LNCAP (cell line): ENCODE results near the gene CHD2.

Source experiments
- TF ChIP-seq, protein P1 (sequence below): fragments of 450-650 bp; IDR thresholded peaks from 2 replicates; pipeline ENCODE4 v1.5.1; 2017; ENCODE audit warnings: mild to moderate bottlenecking

CHD2 gene

DNA sequence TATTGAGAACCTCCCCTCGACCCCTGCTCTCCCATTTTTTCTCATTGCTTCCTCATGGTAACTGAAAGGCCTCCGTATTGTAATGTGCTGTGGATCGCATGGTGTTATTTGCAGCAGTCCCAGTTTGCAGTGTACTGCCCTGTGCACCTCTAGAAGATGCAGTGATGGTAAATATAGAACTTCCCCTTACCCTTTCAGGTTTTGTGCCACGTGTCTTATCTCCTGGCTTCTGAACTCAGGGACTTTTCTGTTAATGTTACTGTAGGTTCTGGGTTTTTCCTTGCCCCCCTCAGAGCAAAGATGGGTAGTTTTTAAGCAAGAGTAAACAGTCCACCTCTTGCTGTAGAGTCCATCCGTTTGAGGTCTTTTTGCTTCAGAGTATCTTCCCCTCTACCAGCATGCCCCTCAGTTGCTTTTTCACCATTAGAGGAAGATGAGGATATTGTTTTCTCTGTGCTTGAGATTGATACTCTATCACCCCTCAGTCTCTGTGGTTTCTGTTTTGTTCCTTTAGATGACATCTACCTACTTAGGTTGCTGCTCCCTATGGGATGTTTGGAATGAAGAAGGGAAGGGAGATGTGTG, 22.4 kb downstream of the CHD2 start:
- TF ChIP-seq, protein P1, sequence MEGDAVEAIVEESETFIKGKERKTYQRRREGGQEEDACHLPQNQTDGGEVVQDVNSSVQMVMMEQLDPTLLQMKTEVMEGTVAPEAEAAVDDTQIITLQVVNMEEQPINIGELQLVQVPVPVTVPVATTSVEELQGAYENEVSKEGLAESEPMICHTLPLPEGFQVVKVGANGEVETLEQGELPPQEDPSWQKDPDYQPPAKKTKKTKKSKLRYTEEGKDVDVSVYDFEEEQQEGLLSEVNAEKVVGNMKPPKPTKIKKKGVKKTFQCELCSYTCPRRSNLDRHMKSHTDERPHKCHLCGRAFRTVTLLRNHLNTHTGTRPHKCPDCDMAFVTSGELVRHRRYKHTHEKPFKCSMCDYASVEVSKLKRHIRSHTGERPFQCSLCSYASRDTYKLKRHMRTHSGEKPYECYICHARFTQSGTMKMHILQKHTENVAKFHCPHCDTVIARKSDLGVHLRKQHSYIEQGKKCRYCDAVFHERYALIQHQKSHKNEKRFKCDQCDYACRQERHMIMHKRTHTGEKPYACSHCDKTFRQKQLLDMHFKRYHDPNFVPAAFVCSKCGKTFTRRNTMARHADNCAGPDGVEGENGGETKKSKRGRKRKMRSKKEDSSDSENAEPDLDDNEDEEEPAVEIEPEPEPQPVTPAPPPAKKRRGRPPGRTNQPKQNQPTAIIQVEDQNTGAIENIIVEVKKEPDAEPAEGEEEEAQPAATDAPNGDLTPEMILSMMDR, result no peak

DNA sequence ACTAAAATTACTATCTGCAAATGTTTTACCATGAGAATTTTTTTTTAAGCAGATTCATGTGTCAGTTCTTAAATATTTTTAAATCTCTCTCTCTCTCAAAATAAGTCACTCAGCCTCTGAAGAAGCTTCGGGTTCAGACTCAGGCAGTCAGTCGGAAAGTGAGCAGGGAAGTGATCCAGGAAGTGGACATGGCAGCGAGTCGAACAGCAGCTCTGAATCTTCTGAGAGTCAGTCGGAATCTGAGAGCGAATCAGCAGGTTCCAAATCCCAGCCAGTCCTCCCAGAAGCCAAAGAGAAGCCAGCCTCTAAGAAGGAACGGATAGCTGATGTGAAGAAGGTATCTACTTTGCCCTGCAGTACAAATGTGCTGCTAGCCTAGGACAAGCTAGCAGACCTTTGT, 24.1 kb downstream of the CHD2 start:
- TF ChIP-seq, protein P1, result no peak

DNA sequence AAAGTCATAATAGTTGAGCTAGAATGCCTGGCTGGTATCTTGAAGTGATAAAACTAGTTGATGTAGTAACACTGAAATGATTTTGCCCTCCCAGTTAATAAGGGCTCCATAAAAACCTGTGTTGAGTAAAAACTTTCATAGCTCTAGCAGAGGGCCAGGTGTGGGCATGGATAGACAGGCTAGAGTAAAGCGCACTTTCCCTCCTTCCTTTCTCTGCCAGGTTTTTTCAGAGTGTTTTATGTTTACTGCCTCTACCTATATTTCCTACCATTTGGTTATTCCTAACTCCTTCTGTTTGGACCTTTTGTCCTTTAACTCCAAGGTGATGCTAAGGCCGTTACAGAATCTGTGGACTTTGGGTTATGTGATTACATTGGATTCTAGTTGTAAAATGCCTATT, 25.3 kb downstream of the CHD2 start:
- TF ChIP-seq, protein P1, result no peak

DNA sequence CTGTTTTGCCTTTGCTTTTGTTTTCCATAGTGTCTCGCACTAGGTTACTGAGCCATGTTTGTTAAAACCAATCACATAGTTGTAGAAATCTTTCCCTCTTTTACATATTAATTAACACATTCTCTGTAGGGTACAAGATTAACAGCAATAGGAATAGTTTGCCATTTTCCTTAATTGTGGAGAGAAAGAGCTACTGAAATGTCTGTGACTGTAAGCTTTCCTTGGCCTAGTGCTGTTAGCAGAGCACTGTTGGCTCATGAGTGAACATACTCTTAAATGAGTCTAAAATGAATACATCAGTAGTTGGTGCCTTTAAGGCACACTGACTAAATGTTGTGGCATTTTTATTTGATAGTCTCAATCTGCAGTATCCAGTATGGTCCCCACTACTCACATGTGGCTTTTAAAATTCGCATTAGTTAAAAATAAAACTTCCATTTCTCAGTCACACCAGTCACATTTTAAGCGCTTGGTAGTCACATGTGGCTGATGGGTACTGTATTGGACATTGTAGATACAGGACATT, 28.2 kb downstream of the CHD2 start:
- TF ChIP-seq, protein P1, result no peak

DNA sequence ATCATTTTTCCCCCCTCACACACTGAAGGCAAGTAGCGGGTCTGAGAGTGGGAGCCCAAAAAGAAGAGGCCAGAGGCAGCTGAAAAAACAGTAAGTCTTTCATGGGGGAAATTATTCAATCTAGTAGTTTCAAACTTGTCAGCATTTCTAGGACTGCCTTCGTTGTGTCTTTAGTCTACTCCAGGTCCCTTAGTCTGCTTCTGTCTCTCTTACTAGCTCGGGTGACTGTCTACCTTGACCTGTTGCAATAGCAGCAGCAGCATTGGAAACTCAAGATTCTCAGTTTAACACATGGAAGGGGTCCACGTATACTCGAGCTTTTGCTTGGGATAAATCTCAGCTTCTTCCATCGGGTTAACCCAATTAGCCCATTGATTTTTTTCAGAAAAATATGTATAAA, 28.9 kb downstream of the CHD2 start:
- TF ChIP-seq, protein P1, result no peak

DNA sequence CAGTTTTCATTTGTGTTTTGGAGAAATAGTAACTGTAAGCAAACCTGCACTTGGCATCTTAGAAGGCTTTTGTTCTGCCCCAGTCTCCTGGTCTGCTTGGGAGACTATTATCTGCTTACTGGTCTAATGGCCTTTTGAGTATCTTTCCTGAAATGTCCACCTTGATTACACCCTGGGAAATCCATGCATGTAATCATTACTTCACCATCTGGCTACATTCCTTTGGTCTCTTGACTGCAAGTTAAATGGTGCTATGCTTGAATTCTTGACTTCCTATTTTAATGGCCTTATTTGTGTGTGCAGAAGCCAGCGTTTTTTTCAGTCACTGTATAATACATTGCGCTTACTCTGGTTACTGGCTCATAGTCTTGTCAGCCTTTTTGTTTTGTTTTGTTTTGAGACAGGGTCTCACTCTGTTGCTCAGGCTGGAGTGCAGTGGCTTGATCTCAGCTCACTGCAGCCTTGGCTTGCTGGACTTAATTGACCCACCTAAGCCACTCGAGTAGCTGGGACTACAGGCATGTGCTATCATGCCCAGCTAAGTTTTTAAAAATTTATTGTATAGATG, 30.0 kb downstream of the CHD2 start:
- TF ChIP-seq, protein P1, result no peak

DNA sequence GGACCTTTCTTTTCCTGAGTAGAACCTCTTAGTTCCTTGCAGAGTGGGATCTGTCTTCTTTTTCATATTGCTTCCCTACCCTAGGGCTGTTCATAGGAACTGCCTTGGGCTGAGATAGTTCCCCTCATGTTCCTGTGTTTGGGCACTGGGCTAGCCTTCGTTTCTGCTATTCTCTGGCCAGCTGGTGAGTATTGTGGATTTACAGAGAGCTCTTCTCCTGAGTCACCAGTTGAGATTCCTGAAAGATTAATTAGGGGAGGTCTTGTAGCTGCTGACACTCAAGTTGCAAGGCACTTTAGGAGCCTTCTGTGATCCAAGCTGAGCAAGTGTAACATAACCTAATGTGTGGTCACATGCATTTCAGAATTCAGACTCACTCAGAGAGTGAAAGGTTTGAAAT, 30.7 kb downstream of the CHD2 start:
- TF ChIP-seq, protein P1, result no peak
